HG03025 (cell line): ENCODE results near the gene SLC27A6.

ENCODE experiments used
- ATAC-seq: cut with Tn5 transposase; IDR thresholded peaks from one replicate; pipeline ENCODE4 v1.9.1; 2021; ENCODE audit warnings: mild to moderate bottlenecking, moderate library complexity; ENCODE audit not compliant: unreplicated experiment, low FRiP score

The SLC27A6 gene

GRCh38 chr5:129061849-129062248 lies 96.6 kb downstream of the SLC27A6 start:
- no peak for ATAC-seq

GRCh38 chr5:129063483-129064113 lies 98.3 kb downstream of the SLC27A6 start:
- no peak for ATAC-seq

DNA sequence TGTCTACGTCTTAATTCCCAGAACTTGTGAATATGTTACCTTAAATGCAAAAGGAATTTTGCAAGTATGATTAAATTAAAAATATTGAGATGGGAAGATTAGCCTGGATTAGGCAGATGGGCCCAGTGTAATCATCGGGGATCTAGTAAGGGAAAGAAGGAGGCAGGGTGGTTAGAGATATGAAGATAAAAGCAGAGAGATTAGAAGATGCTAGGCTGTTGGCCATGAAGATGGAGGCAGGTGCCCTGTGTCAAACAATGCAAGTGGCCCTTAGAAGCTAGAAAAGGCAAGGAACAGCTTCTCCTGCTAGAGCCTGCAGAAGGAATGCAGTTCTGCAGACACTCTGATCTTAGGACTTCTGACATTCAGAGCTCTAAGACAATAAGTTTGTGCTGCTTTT lies 100.4 kb downstream of the SLC27A6 start:
- no peak for ATAC-seq

DNA sequence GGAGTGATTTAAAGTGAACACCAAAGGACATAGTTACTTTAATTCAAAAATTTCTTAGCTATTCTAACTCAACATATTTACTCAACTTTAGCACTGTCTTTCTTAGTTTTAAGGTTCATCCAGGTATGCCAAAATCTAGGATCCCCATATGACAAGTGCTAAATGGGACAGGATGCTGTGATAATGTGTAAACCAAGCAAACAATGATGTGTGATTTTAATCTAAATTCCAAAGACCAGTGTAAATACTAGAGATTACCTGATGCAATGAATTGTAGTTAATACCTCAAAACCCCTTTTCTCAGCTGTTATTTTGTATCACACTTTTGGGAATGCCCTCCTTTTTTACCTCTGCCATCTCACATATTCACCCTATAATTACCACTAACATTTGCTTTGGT lies 102.5 kb downstream of the SLC27A6 start:
- no peak for ATAC-seq

DNA sequence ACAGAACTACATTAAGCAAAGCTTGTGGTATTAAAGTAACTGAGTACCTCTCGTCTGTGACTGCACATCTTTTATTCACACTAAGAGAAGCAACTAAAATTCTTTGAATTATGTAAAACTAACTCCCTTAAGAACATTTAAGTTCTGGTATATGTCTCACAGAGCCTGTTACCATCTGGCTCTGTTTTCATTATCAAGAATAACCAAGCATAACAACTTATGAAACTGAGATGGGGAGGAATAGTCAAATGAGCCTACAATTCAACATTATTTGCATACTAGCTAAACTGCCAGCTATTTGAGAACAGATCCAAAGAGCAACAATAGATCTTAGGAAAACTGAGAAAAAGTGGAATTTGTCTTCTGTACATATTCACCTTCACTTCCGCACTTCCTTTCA lies 104.0 kb downstream of the SLC27A6 start:
- peak; percentile 94 for ATAC-seq

GRCh38 chr5:129073111-129073510 lies 107.8 kb downstream of the SLC27A6 start:
- ATAC-seq: no peak

DNA sequence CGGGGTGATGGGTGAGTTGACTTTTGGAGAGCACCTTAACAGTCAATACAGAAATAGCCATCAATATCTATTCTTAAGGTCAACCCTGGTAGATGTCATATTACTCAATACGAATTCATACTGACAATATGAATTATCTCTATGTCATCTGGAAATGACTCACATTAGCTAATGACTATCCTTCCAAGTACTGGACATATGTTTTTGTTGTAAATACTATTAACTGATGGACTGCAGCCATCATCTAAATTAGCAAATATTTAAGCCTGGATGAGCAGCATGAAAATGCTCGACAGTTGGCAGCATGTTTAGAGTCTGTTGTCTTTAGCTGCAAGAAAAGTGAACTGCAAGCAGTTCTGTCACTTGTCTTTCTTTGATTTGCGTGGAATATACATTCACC lies 109.6 kb downstream of the SLC27A6 start:
- ATAC-seq: no peak

GRCh38 chr5:129077433-129078075 lies 112.3 kb downstream of the SLC27A6 start:
- no peak for ATAC-seq

DNA sequence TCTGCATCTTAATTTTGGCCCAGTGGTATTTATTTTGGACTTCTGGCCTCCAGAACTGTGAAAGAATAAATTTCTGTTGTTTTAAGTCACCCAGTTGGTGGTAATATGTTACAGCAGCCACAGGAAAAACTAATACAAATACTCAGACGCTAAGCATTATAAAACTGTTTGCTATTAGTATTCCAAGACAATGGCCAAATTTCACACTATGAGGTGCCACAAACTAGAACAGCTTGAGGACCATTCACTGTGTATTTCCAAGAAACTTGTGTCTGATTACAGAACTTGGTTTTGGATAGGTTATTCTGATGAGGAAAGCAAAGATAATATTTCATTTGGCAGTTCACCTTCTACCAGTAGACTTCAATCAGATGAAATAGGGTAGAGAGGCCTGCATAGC lies 113.0 kb downstream of the SLC27A6 start:
- ATAC-seq: no peak

DNA sequence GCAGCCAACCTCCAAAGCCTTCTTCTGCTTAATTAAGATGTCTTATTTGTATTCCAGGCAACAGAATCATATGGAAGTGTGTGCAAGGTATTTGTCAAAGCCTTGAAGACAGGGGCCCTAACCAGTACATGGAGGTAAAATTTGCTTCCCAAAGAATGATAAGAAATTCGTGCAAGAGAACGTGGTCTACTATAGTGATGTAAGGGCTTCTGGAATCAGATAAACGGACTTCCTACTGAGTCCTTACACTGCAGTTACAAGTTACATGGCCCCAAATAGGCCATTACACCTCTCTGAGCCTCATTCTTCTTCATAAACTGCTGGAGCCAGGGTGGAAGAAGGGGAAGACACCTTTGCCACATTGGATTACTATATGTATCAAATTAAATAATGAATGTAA lies 113.4 kb downstream of the SLC27A6 start:
- no peak for ATAC-seq

GRCh38 chr5:129079496-129079895 lies 114.2 kb downstream of the SLC27A6 start:
- no peak for ATAC-seq

DNA sequence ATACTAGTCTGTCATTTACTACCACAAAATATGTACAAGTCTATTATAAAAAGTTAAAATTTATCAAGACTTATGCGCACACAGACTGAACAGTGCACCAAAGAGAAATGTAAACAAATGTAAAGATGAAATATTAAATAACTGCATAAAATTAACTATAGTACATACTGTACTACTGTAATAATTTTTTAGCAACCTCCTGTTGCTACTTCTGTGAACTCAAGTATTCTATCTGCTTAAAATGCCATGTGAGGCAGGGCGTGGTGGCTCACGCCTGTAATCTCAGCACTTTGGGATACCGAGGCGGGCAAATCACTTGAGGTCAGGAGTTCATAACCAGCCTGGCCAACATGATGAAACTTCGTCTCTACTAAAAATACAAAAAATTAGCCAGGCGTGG lies 115.5 kb downstream of the SLC27A6 start:
- ATAC-seq: no peak

- no peak for ATAC-seq
Observed at GRCh38 chr5:129082225-129083136, 117.2 kb downstream of the SLC27A6 start.
